Measurements from ENCODE around the gene ABHD17A.

The ABHD17A gene

DNA sequence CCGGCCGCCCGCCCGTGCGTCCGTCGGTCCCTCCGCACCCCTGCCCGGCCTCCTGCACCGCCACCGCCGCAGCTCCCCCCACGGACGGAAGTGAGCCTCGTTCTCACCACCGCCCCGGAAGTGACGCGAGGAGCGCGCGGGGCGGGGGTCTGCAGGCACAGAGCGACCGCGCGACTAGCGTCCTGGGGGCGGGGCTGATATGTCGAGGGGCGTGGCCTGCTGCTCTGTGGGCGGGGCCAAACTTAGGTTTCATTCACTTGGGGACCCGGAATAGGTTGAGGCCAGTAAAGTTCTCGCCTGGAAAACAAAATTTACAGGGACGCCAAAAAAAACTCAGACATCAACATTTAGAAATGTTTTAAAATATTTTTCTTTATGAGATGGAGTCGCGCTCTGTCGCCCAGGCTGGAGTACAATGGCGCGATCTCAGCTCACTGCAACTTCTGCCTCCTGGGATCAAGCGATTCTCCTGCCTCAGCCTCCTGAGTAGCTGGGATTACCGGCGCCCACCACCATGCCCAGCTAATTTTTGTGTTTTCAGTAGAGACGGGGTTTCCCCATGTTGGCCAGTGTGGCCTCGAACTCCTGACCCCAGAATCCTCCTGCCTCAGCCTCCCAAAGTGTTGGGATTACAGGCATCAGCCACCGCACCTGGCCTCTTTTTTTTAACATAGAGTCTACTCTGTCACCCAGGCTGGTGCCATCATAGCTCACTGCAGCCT is at the start of gene ABHD17A:
ABHD17A (minus strand) TSS at position 99 of the 722 bp plus-strand sequence. CDS start 3,930 bp downstream, outside the sequence.
- peak; percentile 95 for DNase-seq

DNA sequence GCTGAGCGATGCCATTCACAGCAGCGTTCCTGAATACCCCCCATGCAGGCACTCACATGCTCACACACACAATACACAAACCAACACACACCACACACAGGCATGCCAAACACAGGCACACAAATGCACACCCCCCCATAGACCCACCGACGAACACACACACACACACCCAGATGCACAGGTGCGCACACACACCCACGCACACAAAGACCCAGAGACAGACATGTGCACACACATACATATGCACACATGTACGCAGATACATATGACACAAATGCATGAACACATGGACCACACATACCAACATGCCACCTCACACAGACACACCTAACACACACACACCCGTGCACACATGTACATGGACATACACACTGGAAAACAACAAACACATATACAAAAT is 48.6 kb upstream of the ABHD17A start:
- no peak for DNase-seq

DNA sequence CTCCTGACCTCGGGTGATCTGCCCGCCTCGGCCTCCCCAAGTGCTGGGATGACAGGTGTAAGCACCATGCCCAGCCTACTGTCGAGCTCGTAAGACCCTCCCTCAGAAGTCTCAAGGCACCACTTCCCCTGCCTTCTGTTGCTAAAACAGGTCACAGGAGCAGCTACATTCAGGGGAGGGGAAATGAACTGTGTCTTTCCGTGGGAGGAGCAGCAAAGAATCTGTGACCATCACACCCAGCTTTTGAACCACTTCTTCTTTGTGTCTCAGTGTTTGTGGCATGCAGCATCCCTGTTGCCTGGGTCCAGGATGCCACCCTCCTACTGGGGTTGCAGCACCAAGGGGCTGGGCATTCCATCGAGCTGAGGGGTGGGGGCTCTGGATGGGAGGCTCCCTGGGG is 47.9 kb upstream of the ABHD17A start:
- no peak for DNase-seq

GRCh38 chr19:1932395-1932794 is 47.1 kb upstream of the ABHD17A start:
- no peak for DNase-seq

- DNase-seq, result no peak
Observed at GRCh38 chr19:1931445-1931844, 46.1 kb upstream of the ABHD17A start.

DNA sequence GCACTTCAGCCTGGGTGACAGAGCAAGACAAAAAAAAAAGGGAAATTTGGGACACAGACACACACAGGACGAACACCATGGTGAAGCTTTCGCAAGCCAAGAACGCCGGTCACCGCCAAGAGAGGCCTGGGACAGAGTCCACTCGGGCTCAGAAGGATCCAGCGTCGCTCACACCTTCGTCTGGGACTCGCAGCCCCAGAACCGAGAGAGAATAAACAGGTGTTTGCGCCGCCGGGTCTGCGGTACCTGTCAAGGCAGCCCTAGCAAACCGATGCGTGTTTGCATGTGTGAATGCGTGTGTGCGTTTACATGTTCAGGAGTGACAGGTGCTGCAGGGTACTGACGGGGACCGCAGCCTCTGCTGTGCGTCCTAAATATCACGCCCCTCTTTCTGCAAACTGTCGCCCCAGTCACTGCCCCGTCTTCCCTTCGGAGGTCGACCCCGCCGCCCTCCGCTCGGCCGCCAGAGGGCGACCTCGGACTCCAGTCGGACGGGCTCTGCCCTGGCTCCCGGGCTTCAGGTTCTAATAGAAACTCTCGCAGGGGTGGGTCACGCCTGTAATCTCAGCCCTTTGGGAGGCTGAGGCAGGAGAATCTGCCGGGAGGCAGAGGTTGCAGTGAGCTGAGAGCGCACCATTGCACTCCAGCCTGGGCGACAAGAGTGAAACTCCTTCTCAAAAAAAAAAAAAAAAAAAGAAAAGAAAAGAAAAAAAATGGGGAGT is 43.9 kb upstream of the ABHD17A start:
- peak; percentile 78 for DNase-seq

GRCh38 chr19:1925544-1925943 is 40.2 kb upstream of the ABHD17A start:
- no peak for DNase-seq

DNA sequence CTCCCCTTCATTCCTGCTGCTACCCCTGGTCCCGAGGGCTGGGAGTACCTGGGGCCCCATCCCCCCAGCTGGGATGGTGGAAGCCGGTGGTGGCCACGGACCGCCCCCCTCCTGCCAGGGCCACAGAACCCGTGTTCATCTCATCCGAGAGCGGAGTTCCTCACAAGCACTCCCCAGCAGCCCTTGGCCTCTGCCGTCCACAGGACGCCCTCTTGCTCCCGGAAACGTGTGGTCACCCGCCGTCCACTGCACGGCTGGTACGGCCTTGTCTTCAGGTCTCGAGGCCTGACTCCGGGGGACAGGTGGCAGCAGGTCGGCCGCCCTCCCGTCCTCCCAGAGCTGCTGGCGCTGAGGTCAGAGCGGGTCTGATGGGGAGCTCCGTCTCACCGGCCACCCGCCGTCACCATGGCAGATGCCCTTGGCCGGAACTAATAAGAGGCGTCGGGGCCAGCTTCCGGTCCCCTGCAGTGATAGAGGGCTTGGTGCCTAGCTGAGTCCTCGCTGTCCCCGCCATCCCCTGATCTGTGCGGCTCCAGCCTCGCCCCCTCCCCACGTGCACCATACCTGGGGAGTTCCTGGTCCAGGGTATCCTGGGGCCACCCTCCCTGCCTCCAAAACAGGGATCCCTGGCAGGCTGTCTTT is 39.1 kb upstream of the ABHD17A start:
- DNase-seq, result no peak

GRCh38 chr19:1923319-1923718 is 38.0 kb upstream of the ABHD17A start:
- peak; percentile 54 for DNase-seq

DNA sequence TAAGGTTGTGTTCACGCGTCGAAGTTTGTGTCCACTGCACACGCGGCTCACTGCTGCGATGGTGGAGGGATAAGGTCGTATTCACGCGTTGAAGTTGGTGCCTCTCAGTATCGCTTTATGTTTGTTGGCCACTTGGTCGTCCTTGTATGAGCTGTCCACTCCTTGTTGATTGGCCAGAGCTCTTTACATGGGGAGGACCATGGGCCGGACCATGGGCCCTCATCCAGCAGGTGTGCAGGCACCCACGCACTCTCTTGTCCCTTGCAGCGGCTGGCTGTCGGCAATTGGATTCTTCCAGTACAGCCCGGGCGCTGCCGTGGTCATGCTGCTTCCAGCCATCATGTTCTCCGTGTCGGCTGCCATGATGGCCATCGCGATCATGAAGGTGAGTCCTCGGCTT is 37.5 kb upstream of the ABHD17A start:
- no peak for DNase-seq

DNA sequence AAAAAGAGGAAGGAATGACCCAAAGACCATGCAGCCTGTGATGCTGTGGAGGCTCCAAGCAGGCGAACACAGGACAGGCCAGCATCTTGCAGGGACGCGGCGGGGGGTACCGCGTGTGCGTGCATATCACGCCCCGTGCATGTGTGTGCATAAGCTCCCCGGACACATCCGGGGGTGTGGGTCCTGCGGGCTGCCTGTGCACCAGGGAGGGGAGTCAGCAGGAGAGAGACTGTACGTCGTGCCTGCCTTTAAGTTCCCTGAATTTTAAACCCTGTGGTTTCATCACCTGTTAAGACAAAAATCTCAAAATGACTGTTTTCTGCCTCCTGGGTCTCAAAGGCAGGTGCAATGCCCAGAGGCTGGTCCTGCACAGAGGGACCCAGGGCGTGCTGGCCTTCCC is 36.5 kb upstream of the ABHD17A start:
- DNase-seq, result no peak

GRCh38 chr19:1921326-1921725 is 36.0 kb upstream of the ABHD17A start:
- DNase-seq, result no peak

- DNase-seq, result no peak
Observed at GRCh38 chr19:1920644-1921043, 35.3 kb upstream of the ABHD17A start.

GRCh38 chr19:1918975-1919374 is 33.7 kb upstream of the ABHD17A start:
- DNase-seq, result no peak

- no peak for DNase-seq
Observed at GRCh38 chr19:1917926-1918325, 32.6 kb upstream of the ABHD17A start.

GRCh38 chr19:1917146-1917545 is 31.9 kb upstream of the ABHD17A start:
- no peak for DNase-seq

DNA sequence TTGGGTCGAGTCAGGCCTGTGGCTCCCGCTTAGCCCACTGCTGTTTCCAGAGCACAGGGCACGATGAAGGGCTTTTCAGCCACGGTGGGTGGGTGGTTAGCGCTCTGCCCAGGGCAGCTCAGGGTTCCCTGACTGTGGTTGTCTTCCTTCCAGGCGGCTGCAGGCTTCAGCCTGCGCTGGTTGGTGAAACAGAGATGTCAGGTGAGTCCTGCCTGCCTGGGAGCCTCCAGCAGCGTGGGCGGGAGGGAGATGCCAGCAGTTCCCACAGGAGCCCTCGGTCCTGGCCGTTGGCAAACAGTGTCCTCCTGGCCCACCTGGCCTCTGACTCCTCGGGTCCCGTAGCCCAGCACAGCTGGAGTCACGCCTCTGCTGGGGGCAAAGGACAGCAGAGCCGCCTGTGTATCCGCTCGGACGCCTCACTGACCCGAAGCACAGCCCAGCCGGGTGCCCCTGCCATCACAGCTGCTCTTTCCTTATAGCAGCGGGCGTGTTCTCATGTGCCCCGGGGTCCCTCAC is 29.6 kb upstream of the ABHD17A start:
- no peak for DNase-seq

DNA sequence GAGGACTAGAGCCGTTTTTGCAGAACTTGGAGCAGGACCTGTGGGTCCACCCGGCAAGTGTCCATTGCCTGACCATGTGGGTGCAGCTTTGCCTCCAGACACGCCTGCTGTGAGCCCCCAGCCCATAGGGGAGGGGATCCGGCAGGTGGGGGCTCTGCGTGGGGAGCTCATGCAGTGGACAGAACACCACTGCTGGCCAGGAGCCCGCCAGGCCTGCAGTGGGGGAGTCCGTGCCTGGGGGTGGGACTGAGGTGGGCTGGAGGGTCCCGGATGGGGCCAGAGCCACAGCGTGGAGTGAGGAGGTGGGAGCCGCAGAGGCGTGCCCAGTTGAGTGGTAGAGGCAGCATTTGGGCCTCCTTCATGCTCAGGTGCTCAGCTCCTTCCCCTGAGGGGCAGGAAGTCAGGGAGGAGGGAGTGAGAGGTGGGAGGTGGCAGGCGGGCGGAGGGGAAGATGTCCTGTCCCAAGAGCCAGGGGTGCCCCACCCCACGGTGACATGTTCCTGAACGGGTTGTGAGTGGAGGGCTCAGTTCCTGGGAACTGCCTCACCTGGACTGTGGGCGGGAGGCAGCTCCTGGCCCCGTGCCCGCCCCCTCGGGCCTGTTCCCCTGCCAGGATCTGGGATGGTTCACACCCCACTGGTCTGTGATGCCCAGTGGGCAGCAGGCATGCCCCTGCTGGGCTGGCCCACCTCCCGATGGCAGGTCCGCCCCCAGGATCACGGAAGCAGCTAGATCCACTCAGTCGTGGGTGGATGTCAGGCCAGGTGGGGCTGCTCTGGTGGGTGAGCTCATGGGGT is 28.7 kb upstream of the ABHD17A start:
- no peak for DNase-seq

DNA sequence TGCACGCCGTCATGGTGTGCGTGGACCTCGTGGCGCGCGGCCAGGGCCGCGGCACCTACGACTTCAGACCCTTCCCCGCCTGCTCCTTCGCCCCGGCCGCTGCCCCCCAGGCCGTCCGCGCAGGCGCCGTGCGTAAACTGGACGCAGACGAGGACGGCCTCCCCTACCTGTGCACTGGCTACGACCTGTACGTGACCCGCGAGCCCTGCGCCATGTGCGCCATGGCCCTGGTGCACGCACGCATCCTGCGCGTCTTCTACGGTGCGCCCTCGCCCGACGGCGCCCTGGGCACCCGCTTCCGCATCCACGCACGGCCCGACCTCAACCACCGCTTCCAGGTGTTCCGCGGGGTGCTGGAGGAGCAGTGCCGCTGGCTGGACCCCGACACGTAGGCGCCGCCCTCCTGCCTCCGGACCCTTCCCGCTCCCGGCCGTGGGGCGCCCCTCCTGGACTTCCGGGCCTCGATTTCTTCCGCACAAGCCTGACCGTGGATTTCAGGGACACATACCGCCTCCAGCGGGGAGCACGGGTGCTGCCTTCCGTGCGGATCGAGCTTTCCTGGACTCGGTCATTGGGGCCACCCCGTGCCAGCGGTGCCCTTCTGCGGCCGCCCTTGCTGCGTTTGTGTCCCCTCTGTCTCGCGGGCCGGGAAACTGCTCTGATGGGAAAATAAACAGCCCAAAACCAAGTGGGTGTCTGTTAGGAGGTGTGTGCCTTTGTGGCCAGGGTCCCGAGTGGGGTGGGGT is 27.6 kb upstream of the ABHD17A start:
- no peak for DNase-seq

GRCh38 chr19:1911995-1912394 is 26.7 kb upstream of the ABHD17A start:
- no peak for DNase-seq

- no peak for DNase-seq
Observed at GRCh38 chr19:1911098-1911497, 25.8 kb upstream of the ABHD17A start.

GRCh38 chr19:1910177-1910576 is 24.9 kb upstream of the ABHD17A start:
- DNase-seq, result no peak

Data from stimulated activated CD4-positive, alpha-beta T cell treated with anti-CD3 and anti-CD28 coated beads, Interleukin-4, amount 100 ng/mL, for 24 hours (primary cell).